Measurements from ENCODE around the gene UQCRH. TPM values are rescaled to one million over a fixed set of nuclear protein-coding genes. Genes with fewer than 3 reads are reported as not detected.

The UQCRH gene
- total and polyA plus RNA-seq, 5 donors: 664 to 2,380 (median 731) TPM

- no peaks in the 10 kb centered on the region for H3K27me3 ChIP-seq (ENCODE audit: control insufficient read depth, insufficient read depth)
- H3K4me1 ChIP-seq (ENCODE audit: control insufficient read depth, insufficient read depth, low read length): no peaks in the 10 kb centered on the region
- no peak overlapping the region for H3K4me3 ChIP-seq (ENCODE audit: low read length)
- no peak overlapping the region for H3K27ac ChIP-seq (ENCODE audit: low read length)
- intact Hi-C loops (cut with DNase I): no loop called here
- DNase-seq (peak in 2 of 3 donors; percentile 55 to 56), ATAC-seq (no peak)
- WGBS: 87% methylated on average over 12 of the region's 12 CpGs
- H3K9me3 ChIP-seq (ENCODE audit: control insufficient read depth, low read length): no peaks in the 10 kb centered on the region
Observed at GRCh38 chr1:46278807-46279206, 24.7 kb upstream of the UQCRH start.

- H3K4me3 ChIP-seq (ENCODE audit: low read length): no peak overlapping the region
- ATAC-seq (no peak), DNase-seq (no peak)
- intact Hi-C loops (cut with DNase I): no loop called here
- H3K27ac ChIP-seq (ENCODE audit: low read length): no peak overlapping the region
- no peaks in the 10 kb centered on the region for H3K27me3 ChIP-seq (ENCODE audit: control insufficient read depth, insufficient read depth)
- peaks cover 3% of the 10 kb centered on the region for H3K4me1 ChIP-seq (ENCODE audit: control insufficient read depth, insufficient read depth, low read length)
- WGBS: 93% methylated on average over 3 of the region's 3 CpGs
- no peaks in the 10 kb centered on the region for H3K9me3 ChIP-seq (ENCODE audit: control insufficient read depth, low read length)
Observed at GRCh38 chr1:46280092-46280491, 23.4 kb upstream of the UQCRH start.

GRCh38 chr1:46281021-46281420 lies 22.5 kb upstream of the UQCRH start:
- 88% methylated on average over 14 of the region's 14 CpGs for WGBS
- DNase-seq: no peak
- H3K27me3 ChIP-seq (ENCODE audit: control insufficient read depth, insufficient read depth): no peaks in the 10 kb centered on the region
- H3K4me1 ChIP-seq (ENCODE audit: control insufficient read depth, insufficient read depth, low read length): peaks cover 3% of the 10 kb centered on the region
- no peak overlapping the region for H3K27ac ChIP-seq (ENCODE audit: low read length)
- intact Hi-C loops (cut with DNase I): no loop called here
- no peak for ATAC-seq
- no peaks in the 10 kb centered on the region for H3K9me3 ChIP-seq (ENCODE audit: control insufficient read depth, low read length)
- H3K4me3 ChIP-seq (ENCODE audit: low read length): no peak overlapping the region

GRCh38 chr1:46284058-46284457 lies 19.4 kb upstream of the UQCRH start:
- Histone ChIP-seq H3K27me3 (ENCODE audit: control insufficient read depth, insufficient read depth) (no peaks in the 10 kb centered on the region), H3K4me1 (ENCODE audit: control insufficient read depth, insufficient read depth, low read length) (peaks cover 3% of the 10 kb centered on the region), H3K4me3 (ENCODE audit: low read length) (no peak overlapping the region), H3K27ac (ENCODE audit: low read length) (no peak overlapping the region), H3K9me3 (ENCODE audit: control insufficient read depth, low read length) (no peaks in the 10 kb centered on the region)
- no peak for DNase-seq
- intact Hi-C loops (cut with DNase I): no loop called here
- WGBS: 41% methylated on average over 1 of the region's 1 CpG
- no peak for ATAC-seq

- H3K27ac ChIP-seq (ENCODE audit: low read length): no peak overlapping the region
- 72% methylated on average over 3 of the region's 3 CpGs for WGBS
- ATAC-seq: no peak
Observed at GRCh38 chr1:46284597-46285564, 18.6 kb upstream of the UQCRH start.

GRCh38 chr1:46285730-46286477 lies 17.6 kb upstream of the UQCRH start:
- DNase-seq (peak in 1 of 3 donors; percentile 52), ATAC-seq (peak in 1 of 2 donors; percentile 48)
- WGBS: 83% methylated on average over 27 of the region's 27 CpGs
- H3K4me1 ChIP-seq (ENCODE audit: control insufficient read depth, insufficient read depth, low read length): peaks cover 3% of the 10 kb centered on the region
- no peaks in the 10 kb centered on the region for H3K27me3 ChIP-seq (ENCODE audit: control insufficient read depth, insufficient read depth)
- H3K27ac ChIP-seq (ENCODE audit: low read length): no peak overlapping the region
- intact Hi-C loops (cut with DNase I): no loop called here
- no peaks in the 10 kb centered on the region for H3K9me3 ChIP-seq (ENCODE audit: control insufficient read depth, low read length)
- H3K4me3 ChIP-seq (ENCODE audit: low read length): no peak overlapping the region

More at GRCh38 chr1:46284597-46285564, 18.6 kb upstream of the UQCRH start:
- Histone ChIP-seq H3K4me1 (ENCODE audit: control insufficient read depth, insufficient read depth, low read length) (peaks cover 3% of the 10 kb centered on the region), H3K9me3 (ENCODE audit: control insufficient read depth, low read length) (no peaks in the 10 kb centered on the region), H3K27me3 (ENCODE audit: control insufficient read depth, insufficient read depth) (no peaks in the 10 kb centered on the region), H3K4me3 (ENCODE audit: low read length) (no peak overlapping the region)
- intact Hi-C loops (cut with DNase I): no loop called here
- no peak for DNase-seq

- intact Hi-C loops (cut with DNase I): no loop called here
- no peaks in the 10 kb centered on the region for H3K27me3 ChIP-seq (ENCODE audit: control insufficient read depth, insufficient read depth)
- no peak overlapping the region for H3K27ac ChIP-seq (ENCODE audit: low read length)
- no peak for ATAC-seq
- no peaks in the 10 kb centered on the region for H3K9me3 ChIP-seq (ENCODE audit: control insufficient read depth, low read length)
- WGBS: 78% methylated on average over 1 of the region's 1 CpG
- H3K4me3 ChIP-seq (ENCODE audit: low read length): no peak overlapping the region
- DNase-seq: no peak
- peaks cover 3% of the 10 kb centered on the region for H3K4me1 ChIP-seq (ENCODE audit: control insufficient read depth, insufficient read depth, low read length)
Observed at GRCh38 chr1:46288485-46289133, 14.9 kb upstream of the UQCRH start.

- Histone ChIP-seq H3K4me1 (ENCODE audit: control insufficient read depth, insufficient read depth, low read length) (peaks cover 3% of the 10 kb centered on the region), H3K4me3 (ENCODE audit: low read length) (no peak overlapping the region), H3K27me3 (ENCODE audit: control insufficient read depth, insufficient read depth) (no peaks in the 10 kb centered on the region), H3K27ac (ENCODE audit: low read length) (no peak overlapping the region), H3K9me3 (ENCODE audit: control insufficient read depth, low read length) (no peaks in the 10 kb centered on the region)
- 98% methylated on average over 5 of the region's 5 CpGs for WGBS
- ATAC-seq (no peak), DNase-seq (no peak)
- intact Hi-C loops (cut with DNase I): no loop called here
Observed at GRCh38 chr1:46289134-46289494, 14.4 kb upstream of the UQCRH start.

GRCh38 chr1:46289976-46290375 lies 13.5 kb upstream of the UQCRH start:
- 93% methylated on average over 4 of the region's 4 CpGs for WGBS
- Histone ChIP-seq H3K4me3 (ENCODE audit: low read length) (no peak overlapping the region), H3K4me1 (ENCODE audit: control insufficient read depth, insufficient read depth, low read length) (no peaks in the 10 kb centered on the region), H3K27ac (ENCODE audit: low read length) (no peak overlapping the region), H3K27me3 (ENCODE audit: control insufficient read depth, insufficient read depth) (no peaks in the 10 kb centered on the region), H3K9me3 (ENCODE audit: control insufficient read depth, low read length) (no peaks in the 10 kb centered on the region)
- intact Hi-C loops (cut with DNase I): no loop called here
- DNase-seq: no peak
- no peak for ATAC-seq

- H3K9me3 ChIP-seq (ENCODE audit: control insufficient read depth, low read length): no peaks in the 10 kb centered on the region
- DNase-seq (no peak), ATAC-seq (no peak)
- H3K4me1 ChIP-seq (ENCODE audit: control insufficient read depth, insufficient read depth, low read length): peaks cover 6% of the 10 kb centered on the region
- H3K27me3 ChIP-seq (ENCODE audit: control insufficient read depth, insufficient read depth): no peaks in the 10 kb centered on the region
- intact Hi-C loops (cut with DNase I): no loop called here
- no peak overlapping the region for H3K27ac ChIP-seq (ENCODE audit: low read length)
- WGBS: 97% methylated on average over 2 of the region's 2 CpGs
- no peak overlapping the region for H3K4me3 ChIP-seq (ENCODE audit: low read length)
Observed at GRCh38 chr1:46295306-46295705, 8.2 kb upstream of the UQCRH start.

GRCh38 chr1:46298387-46298786 lies 5.1 kb upstream of the UQCRH start:
- no peaks in the 10 kb centered on the region for H3K27me3 ChIP-seq (ENCODE audit: control insufficient read depth, insufficient read depth)
- ATAC-seq (no peak), DNase-seq (no peak)
- peaks cover 11% of the 10 kb centered on the region for H3K4me1 ChIP-seq (ENCODE audit: control insufficient read depth, insufficient read depth, low read length)
- intact Hi-C loops (cut with DNase I): no loop called here
- no peak overlapping the region for H3K4me3 ChIP-seq (ENCODE audit: low read length)
- peak overlapping the region; percentile 43 for H3K27ac ChIP-seq (ENCODE audit: low read length)
- no peaks in the 10 kb centered on the region for H3K9me3 ChIP-seq (ENCODE audit: control insufficient read depth, low read length)

Data from right cardiac atrium (tissue), 5 donors.